ENCODE results near the gene INPP5A.

- TF ChIP-seq POLR2A (IDR thresholded peaks at IDR 0.05) (no peak), CTCF (IDR thresholded peaks at IDR 0.05) (no peak)
These were observed 35.0 kb downstream of the INPP5A start for GRCh38 chr10:132572545-132572937.
